RWPE1 (cell line): Measurements from ENCODE around the gene CHAC2.
A peak's percentile ranks its signal among the peaks of the same experiment; 100 is the strongest.
"Not testable (repeated sequence)": the region's sequence is repeated elsewhere in the genome, so short reads cannot be mapped to it uniquely, and the experiment has no call there.

ENCODE experiments used
- CTCF ChIA-PET: fragments of 350-600 bp; sonication (Branson Sonifier 250); formaldehyde crosslinking; extraction: SDS; loops from one replicate; lab custom pipeline; 2021; lab: Yijun Ruan, JAX
- POLR2A ChIA-PET: fragments of 400-600 bp; formaldehyde crosslinking; extraction: SDS; loops from one replicate; lab custom pipeline; 2020; ENCODE audit warnings: antibody characterized with exemption; ENCODE audit not compliant: low non-redundant PET; lab: Yijun Ruan, JAX
- DNase-seq: peaks from one replicate; pipeline ENCODE4 v3.0.0; 2012; ENCODE audit warnings: low spot score
- H3K27ac ChIP-seq: fragments of 450-650 bp; 2 replicates; pipeline ENCODE4 v1.5.1; 2017
- TF ChIP-seq, protein P1 (sequence below): fragments of 450-650 bp; conservative IDR thresholded peaks from 2 replicates; pipeline ENCODE4 v1.5.1; 2017; ENCODE audit warnings: low read depth, mild to moderate bottlenecking

Gene CHAC2

DNA sequence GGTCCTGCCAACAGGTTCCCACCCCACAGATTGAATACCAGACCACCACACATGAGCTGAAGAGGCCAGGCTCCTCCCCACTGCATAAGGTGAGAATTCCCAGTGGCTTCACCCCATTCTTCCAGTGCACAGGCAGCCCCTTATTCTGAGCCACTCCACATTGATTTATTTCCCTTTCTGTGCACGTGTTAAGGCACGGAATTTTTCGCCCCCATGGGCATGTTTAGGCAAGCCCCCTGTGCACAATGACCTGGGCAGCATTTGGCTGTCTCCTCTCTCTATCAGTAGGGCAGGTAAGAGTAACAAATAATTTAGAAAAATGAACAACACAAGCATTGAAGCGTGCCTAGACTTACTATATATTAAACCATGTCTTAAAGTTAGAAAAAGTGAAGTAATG, 15.2 kb upstream of the CHAC2 start:
- no peak for DNase-seq
- H3K27ac ChIP-seq, result peak overlapping the region; percentile 49
- POLR2A ChIA-PET, result no interaction called here
- TF ChIP-seq, protein P1, sequence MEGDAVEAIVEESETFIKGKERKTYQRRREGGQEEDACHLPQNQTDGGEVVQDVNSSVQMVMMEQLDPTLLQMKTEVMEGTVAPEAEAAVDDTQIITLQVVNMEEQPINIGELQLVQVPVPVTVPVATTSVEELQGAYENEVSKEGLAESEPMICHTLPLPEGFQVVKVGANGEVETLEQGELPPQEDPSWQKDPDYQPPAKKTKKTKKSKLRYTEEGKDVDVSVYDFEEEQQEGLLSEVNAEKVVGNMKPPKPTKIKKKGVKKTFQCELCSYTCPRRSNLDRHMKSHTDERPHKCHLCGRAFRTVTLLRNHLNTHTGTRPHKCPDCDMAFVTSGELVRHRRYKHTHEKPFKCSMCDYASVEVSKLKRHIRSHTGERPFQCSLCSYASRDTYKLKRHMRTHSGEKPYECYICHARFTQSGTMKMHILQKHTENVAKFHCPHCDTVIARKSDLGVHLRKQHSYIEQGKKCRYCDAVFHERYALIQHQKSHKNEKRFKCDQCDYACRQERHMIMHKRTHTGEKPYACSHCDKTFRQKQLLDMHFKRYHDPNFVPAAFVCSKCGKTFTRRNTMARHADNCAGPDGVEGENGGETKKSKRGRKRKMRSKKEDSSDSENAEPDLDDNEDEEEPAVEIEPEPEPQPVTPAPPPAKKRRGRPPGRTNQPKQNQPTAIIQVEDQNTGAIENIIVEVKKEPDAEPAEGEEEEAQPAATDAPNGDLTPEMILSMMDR, result no peak
- CTCF ChIA-PET, result no interaction called here

DNA sequence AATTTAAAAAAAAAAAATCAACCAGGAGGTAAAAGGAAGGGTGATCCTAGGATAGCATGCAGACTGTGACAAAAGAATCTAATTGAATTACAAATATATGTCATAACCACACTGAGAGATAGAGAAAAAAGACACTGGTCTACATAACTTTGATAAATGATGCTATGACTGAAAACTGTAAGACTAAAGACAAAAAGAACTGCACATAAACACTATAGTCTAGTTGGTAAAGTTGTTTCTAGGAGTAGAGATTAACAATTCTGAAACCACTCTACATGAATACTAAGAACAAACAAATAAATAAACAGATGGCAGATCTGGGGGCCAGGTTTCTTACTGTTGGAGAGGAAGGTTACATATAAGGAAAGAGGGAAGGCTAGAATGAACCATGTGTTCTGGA, 14.6 kb upstream of the CHAC2 start:
- POLR2A ChIA-PET, result no interaction called here
- TF ChIP-seq, protein P1, result no peak
- no peak for DNase-seq
- CTCF ChIA-PET, result no interaction called here
- no peak overlapping the region for H3K27ac ChIP-seq

DNA sequence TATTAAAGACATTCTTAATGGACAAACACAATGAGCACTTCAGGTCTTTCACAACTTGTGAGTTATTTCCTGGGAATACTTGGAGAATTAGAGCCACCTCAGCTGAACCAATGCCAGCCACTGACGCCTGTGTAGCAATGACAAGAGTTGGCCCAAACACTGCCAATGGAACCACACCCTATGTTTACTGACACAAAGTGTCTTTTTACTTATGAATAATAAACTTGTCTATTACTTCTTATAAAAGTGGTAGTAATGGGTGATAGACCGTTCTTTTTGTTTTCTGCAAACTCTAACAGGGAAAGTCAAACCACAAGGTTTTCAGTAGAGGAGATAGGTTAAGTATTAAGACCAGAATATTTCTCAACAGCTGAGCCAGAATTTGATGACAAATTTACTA, 12.5 kb upstream of the CHAC2 start:
- TF ChIP-seq, protein P1, result no peak
- ChIA-PET POLR2A (no interaction called here), CTCF (interaction anchor here (0.6 kb wide), 1 partner anchor 446 kb away, joined by 3 read pairs; no protein-coding TSS in a partner anchor)
- H3K27ac ChIP-seq, result no peak overlapping the region
- peak; percentile 25 for DNase-seq

DNA sequence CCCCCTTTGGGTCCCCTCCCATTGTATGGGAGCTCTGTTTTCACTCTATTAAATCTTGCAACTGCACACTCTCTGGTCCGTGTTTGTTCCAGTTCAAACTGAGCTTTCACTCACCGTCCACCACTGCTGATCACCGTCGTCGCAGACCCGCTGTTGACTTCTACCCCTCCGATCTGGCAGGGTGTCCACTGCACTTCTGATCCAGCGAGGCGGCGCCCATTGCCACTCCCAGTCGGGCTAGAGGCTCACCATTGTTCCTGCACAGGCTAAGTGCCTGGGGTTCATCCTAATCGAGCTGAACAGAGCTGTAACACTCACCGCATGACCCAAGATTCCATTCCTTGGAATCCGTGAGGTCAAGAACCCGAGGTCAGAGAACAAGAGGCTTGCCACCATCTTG, 11.0 kb upstream of the CHAC2 start:
- ChIA-PET CTCF (no interaction called here), POLR2A (no interaction called here)
- no peak for DNase-seq
- H3K27ac ChIP-seq, result no peak overlapping the region
- TF ChIP-seq, protein P1, result no peak

DNA sequence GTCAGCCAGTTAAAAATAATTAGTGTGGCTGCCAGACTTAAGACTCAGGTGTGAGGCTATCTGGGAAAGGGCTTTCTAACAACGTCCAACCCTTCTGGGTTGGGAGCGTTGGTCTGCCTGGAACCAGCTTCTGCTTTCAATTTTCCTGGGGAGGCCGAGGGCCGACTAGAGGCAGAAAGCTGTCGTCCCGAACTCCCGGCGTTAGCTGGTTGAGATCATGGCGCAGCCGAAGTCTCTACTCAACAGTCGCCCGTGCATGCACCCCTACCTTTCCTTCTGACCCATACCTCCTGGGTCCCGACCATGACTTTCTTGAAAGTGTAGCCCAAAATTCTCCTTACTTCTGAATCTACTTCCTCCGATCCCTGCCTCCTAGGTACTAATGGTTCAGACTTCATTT, 10.4 kb upstream of the CHAC2 start:
- DNase-seq, H3K27ac ChIP-seq, CTCF ChIA-PET, POLR2A ChIA-PET: not testable (repeated sequence)

DNA sequence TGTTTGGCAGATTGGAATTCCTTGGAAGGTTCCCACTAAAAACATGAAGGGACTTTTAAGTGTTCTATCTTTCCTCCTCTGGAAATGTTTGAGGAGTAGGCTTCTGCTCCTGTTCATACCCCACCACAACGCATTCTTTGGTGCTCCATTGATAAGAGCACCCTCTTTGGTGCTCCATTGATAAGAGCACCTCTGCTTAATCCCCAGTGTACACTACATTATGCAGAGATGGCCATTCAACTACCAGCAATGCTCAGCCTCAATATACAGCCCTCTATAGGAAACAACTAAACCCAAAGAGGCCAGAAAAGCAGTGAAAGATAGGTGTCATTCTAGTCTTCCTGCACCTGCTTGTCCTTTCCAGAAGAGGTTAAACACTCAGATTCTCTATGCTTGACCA, 1.8 kb upstream of the CHAC2 start:
- no peak overlapping the region for H3K27ac ChIP-seq
- ChIA-PET POLR2A (no interaction called here), CTCF (interaction anchor here (0.7 kb wide), 1 partner anchor 305 kb away, joined by 3 read pairs; no protein-coding TSS in a partner anchor)
- DNase-seq, result no peak
- TF ChIP-seq, protein P1, result no peak

DNA sequence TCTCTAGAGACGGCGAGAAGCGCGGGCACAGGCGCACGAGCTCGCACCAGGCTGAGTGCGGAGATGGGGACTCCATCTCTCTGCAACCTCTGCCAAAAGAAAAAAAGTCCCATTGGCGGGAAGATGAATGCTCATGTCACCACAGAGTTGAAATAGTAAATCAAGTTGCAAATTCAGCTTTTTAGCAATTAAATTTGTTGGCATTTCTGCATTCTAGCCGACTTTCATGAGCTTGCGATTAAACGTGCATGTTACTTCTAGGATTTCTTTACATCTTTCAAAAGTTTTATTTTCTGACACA, 588 bp downstream of the CHAC2 start:
- POLR2A ChIA-PET, result no interaction called here
- CTCF ChIA-PET, result interaction anchor here (0.5 kb wide), 1 partner anchor 1139 kb away, joined by 3 read pairs; no protein-coding TSS in a partner anchor
- TF ChIP-seq, protein P1, result no peak
- no peak for DNase-seq
- peak overlapping the region; percentile 89 for H3K27ac ChIP-seq
